GM13977 (cell line): ENCODE measurements around the gene EIF3B.

Experiments
- DNase-seq: peaks from one replicate; pipeline ENCODE4 v3.0.0; 2012; ENCODE audit warnings: low spot score
- in situ Hi-C: fragments of 300-500 bp; cut with MboI; formaldehyde crosslinking; loops from one replicate; pipeline ENCODE4 v1.12.0; 2022; ENCODE audit warnings: low sequenced_read_pairs, low pct_unique_long_range_greater_than_20kb, mixed read lengths, inconsistent platforms; ENCODE audit not compliant: unreplicated experiment
- TF ChIP-seq, protein P1 (sequence below): IDR thresholded peaks from 2 replicates; pipeline ENCODE4 v1.5.1; 2012; ENCODE audit warnings: mild to moderate bottlenecking, control low read depth; ENCODE audit not compliant: insufficient read depth; ENCODE audit errors: extremely low read depth, missing control alignments

The EIF3B gene

GRCh38 chr7:2404714-2405119 is 50.1 kb downstream of the EIF3B start:
- TF ChIP-seq, protein P1, sequence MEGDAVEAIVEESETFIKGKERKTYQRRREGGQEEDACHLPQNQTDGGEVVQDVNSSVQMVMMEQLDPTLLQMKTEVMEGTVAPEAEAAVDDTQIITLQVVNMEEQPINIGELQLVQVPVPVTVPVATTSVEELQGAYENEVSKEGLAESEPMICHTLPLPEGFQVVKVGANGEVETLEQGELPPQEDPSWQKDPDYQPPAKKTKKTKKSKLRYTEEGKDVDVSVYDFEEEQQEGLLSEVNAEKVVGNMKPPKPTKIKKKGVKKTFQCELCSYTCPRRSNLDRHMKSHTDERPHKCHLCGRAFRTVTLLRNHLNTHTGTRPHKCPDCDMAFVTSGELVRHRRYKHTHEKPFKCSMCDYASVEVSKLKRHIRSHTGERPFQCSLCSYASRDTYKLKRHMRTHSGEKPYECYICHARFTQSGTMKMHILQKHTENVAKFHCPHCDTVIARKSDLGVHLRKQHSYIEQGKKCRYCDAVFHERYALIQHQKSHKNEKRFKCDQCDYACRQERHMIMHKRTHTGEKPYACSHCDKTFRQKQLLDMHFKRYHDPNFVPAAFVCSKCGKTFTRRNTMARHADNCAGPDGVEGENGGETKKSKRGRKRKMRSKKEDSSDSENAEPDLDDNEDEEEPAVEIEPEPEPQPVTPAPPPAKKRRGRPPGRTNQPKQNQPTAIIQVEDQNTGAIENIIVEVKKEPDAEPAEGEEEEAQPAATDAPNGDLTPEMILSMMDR = no peak
- in situ Hi-C loops = no loop called here
- no peak for DNase-seq

GRCh38 chr7:2405201-2405600 is 50.6 kb downstream of the EIF3B start:
- in situ Hi-C loops = no loop called here
- TF ChIP-seq, protein P1 = no peak
- no peak for DNase-seq

DNA sequence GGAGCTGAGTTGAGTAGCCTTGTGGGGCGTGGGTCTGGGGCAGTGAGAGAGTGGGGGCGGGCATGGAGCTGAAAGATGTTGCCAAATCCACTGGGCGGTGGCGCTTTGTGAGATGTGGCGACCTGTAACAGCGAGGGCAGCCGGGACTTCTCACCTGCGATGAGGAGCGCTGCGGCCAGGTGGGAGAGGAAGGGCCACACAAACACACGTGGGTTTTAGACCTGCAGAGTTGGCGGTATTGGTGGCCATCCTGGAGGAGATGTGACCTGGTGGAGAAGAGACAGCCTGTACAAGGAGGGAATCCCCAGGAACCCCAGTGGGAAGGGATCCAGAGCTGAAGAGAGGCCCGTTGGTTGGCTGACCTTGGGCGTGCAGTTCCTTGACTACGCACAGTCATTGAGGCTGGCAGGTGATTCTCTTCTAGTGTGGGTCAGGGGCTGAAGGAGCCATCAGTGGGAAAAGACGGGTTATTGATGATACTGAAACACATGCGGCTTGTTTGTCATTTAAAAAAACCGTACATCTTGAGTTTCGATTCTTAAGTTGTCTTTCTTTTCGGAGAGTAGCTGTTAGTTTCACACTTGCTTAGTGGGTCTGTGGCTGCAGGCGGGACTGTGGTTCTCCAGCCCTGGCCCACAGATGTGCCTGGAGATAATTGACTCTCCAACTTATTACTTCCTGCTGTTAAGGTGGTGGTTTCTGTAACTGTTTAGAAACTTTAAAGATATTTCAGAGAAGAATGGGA is 51.1 kb downstream of the EIF3B start:
- DNase-seq = peak; percentile 84
- TF ChIP-seq, protein P1 = no peak

DNA sequence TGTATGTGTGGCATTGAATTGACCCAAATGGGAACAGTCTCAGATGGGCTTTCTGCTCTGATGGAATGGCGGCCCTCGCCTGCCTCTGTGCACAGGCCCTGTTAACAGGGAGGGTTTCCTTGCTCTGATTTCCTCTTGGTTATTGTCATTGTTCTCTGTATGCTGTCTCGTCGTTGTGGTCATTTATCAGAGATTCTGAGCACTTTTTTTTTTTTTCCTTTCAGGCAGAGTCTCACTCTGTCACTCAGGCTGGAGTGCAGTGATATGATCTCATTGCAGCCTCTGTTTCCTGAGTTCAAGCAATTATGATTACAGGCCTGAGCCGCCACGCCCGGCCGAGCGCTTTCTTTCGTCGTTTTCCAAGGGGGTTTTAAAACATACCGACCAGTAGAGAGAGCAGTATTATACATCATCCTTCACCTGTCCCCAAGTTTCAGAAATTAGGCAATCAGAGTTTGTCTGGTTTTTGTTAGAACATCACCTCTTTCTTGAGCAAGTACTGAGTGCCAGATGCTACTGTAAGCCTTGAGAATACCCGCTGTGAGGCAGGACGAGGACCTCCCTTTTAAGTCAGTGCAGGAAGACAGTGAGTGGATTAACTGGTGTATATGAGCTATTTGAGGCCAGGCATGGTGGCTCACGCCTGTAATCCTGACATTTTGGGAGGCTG is 55.3 kb downstream of the EIF3B start:
- DNase-seq = no peak
- in situ Hi-C loops = no loop called here
- TF ChIP-seq, protein P1 = no peak

More for the DNA sequence above, 51.1 kb downstream of the EIF3B start:
- in situ Hi-C loops = no loop called here

DNA sequence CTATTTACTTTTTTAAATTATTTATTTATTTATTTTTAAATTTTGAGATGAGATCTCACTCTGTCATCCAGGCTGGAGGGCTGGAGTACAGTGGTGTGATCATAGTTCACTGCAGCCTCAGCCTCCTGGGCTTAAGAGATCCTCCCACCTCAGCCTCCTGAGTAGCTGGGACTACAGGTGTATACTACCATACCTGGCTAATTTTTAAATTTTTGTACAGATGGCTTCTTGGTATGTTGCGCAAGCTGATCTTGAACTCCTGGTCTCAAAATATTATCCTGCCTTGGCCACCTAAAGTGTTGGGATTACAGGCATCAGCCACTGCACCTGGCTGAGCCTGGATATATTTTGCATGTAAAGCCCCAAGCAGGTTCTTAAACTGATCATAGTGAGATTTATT is 56.4 kb downstream of the EIF3B start:
- no peak for DNase-seq
- in situ Hi-C loops = no loop called here
- TF ChIP-seq, protein P1 = no peak

GRCh38 chr7:2411815-2412586 is 57.4 kb downstream of the EIF3B start:
- TF ChIP-seq, protein P1 = no peak
- no peak for DNase-seq
- in situ Hi-C loops = no loop called here
